Astrocyte (in vitro differentiated cells and primary cell): ENCODE data around the gene RAB38. TPM values are rescaled to one million over a fixed set of nuclear protein-coding genes. Genes with fewer than 3 reads are reported as not detected.

Experiments
- DNase-seq: peaks from one replicate; pipeline ENCODE4 v3.0.0-alpha.2; 2010; ENCODE audit warnings: low read depth
- FAIRE-seq: peaks from 2 replicates; lab custom pipeline; 2011; peaks lifted over from hg19 to GRCh38; lab: Jason Lieb, UNC
- H2AFZ ChIP-seq: 2 replicates; pipeline ENCODE4 v1.6.0; 2012; ENCODE audit warnings: low read depth, low read length, inconsistent platforms
- H3K27ac ChIP-seq: 2 replicates; pipeline ENCODE4 v1.5.1; 2011; ENCODE audit warnings: low read depth, low read length, inconsistent platforms
- H3K27me3 ChIP-seq: 2 replicates; pipeline ENCODE4 v1.6.0; 2011; ENCODE audit warnings: low read length, inconsistent platforms; ENCODE audit not compliant: insufficient read depth
- H3K36me3 ChIP-seq: 2 replicates; pipeline ENCODE4 v1.5.1; 2011; ENCODE audit warnings: low read length, inconsistent platforms; ENCODE audit not compliant: insufficient read depth
- H3K4me1 ChIP-seq: 2 replicates; pipeline ENCODE4 v1.5.1; 2011; ENCODE audit warnings: low read length, inconsistent platforms; ENCODE audit not compliant: insufficient read depth
- H3K4me2 ChIP-seq: 2 replicates; pipeline ENCODE4 v1.6.0; 2012; ENCODE audit warnings: low read length, inconsistent platforms
- H3K4me3 ChIP-seq: 2 replicates; pipeline ENCODE4 v1.5.1; 2011; ENCODE audit warnings: low read depth, mild to moderate bottlenecking, low read length, inconsistent platforms; ENCODE audit not compliant: insufficient read depth
- H3K79me2 ChIP-seq: 2 replicates; pipeline ENCODE4 v1.6.0; 2012; ENCODE audit warnings: mild to moderate bottlenecking, low read length, inconsistent platforms; ENCODE audit not compliant: insufficient read depth
- H3K9ac ChIP-seq: 2 replicates; pipeline ENCODE4 v1.6.0; 2012; ENCODE audit warnings: mild to moderate bottlenecking, low read length, inconsistent platforms
- H3K9me3 ChIP-seq: 2 replicates; pipeline ENCODE4 v1.5.1; 2012; ENCODE audit warnings: low read depth, mild to moderate bottlenecking, low read length, inconsistent platforms; ENCODE audit not compliant: insufficient read depth
- H4K20me1 ChIP-seq: 2 replicates; pipeline ENCODE4 v1.6.0; 2012; ENCODE audit warnings: low read length, inconsistent platforms; ENCODE audit not compliant: insufficient read depth
- H3K27ac Mint-ChIP-seq: one replicate; pipeline ENCODE4 v1.8.0; 2021; ENCODE audit warnings: mild to moderate bottlenecking, mixed read lengths; ENCODE audit not compliant: unreplicated experiment
- H3K27me3 Mint-ChIP-seq: one replicate; pipeline ENCODE4 v1.8.0; 2021; ENCODE audit warnings: low read depth, mixed read lengths; ENCODE audit not compliant: unreplicated experiment
- H3K36me3 Mint-ChIP-seq: one replicate; pipeline ENCODE4 v1.8.0; 2021; ENCODE audit warnings: low read depth, mixed read lengths; ENCODE audit not compliant: unreplicated experiment
- H3K4me1 Mint-ChIP-seq: one replicate; pipeline ENCODE4 v1.8.0; 2021; ENCODE audit warnings: low read depth, mixed read lengths; ENCODE audit not compliant: unreplicated experiment
- H3K4me3 Mint-ChIP-seq: one replicate; pipeline ENCODE4 v1.8.0; 2021; ENCODE audit warnings: mild to moderate bottlenecking, moderate library complexity, mixed read lengths; ENCODE audit not compliant: unreplicated experiment
- H3K9me3 Mint-ChIP-seq: one replicate; pipeline ENCODE4 v1.8.0; 2021; ENCODE audit warnings: mild to moderate bottlenecking, mixed read lengths; ENCODE audit not compliant: unreplicated experiment
- EZH2 ChIP-seq: IDR thresholded peaks from 2 replicates; pipeline ENCODE4 v1.6.1; 2012; ENCODE audit warnings: mild to moderate bottlenecking, low read length, inconsistent platforms; ENCODE audit not compliant: insufficient read depth
- total RNA-seq: library from RNA; stranded (reverse); gene quantifications from 2 replicates; pipeline ENCODE4 v1.2.1, GENCODE V29; 2021
- TF ChIP-seq, protein P1 (sequence below): IDR thresholded peaks from 2 replicates; pipeline ENCODE4 v1.5.1; 2011; ENCODE audit warnings: low read depth, mild to moderate bottlenecking, inconsistent platforms, low read length, moderate library complexity; ENCODE audit not compliant: insufficient read depth

The RAB38 gene
- total RNA-seq, 1 donor from 2014 or later, result 3.2 TPM

GRCh38 chr11:88178191-88178590 lies 2.9 kb upstream of the RAB38 start:
- Histone ChIP-seq H3K27me3 (peaks cover 2% of the 10 kb centered on the region), H3K27ac (no peak overlapping the region), H3K79me2 (no peaks in the 10 kb centered on the region), H3K9ac (no peak overlapping the region), H3K4me1 (peaks cover 14% of the 10 kb centered on the region), H3K4me2 (no peak overlapping the region), H2AFZ (no peak overlapping the region), H3K4me3 (no peak overlapping the region), H3K9me3 (no peaks in the 10 kb centered on the region), H4K20me1 (no peaks in the 10 kb centered on the region), H3K36me3 (no peaks in the 10 kb centered on the region)
- Mint-ChIP-seq H3K4me1 (peaks cover 21% of the 10 kb centered on the region), H3K36me3 (no peaks in the 10 kb centered on the region), H3K27me3 (no peaks in the 10 kb centered on the region), H3K9me3 (no peaks in the 10 kb centered on the region), H3K27ac (no peak overlapping the region), H3K4me3 (no peak overlapping the region)
- DNase-seq (peak; percentile 41), FAIRE-seq (peak; percentile 9)
- TF ChIP-seq EZH2, result no peak
- TF ChIP-seq, protein P1, sequence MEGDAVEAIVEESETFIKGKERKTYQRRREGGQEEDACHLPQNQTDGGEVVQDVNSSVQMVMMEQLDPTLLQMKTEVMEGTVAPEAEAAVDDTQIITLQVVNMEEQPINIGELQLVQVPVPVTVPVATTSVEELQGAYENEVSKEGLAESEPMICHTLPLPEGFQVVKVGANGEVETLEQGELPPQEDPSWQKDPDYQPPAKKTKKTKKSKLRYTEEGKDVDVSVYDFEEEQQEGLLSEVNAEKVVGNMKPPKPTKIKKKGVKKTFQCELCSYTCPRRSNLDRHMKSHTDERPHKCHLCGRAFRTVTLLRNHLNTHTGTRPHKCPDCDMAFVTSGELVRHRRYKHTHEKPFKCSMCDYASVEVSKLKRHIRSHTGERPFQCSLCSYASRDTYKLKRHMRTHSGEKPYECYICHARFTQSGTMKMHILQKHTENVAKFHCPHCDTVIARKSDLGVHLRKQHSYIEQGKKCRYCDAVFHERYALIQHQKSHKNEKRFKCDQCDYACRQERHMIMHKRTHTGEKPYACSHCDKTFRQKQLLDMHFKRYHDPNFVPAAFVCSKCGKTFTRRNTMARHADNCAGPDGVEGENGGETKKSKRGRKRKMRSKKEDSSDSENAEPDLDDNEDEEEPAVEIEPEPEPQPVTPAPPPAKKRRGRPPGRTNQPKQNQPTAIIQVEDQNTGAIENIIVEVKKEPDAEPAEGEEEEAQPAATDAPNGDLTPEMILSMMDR, result no peak

DNA sequence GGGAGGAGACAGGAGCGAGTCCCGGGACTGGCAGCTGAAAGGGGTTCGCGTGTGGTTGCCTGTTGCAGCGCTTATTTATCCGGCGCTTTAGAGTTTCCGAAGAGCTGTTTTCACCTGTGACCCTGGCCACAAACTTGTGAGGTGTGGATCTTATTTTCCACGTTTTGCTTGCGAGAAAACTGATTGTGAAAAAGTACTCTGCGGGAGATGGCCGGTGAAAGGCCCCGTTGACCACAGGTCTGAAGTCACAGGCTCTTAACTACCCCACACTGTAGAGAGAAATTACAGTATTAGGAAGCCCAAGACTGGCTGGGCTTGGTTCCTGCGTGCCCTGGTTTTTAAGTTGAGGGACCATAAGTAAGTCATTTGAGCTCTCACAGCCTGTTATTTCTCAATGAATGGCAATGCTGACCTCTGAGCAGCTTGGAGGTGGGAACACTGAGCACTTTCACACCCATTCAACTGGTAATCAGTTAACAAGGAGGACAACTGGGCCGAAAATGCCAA lies 379 bp upstream of the RAB38 start:
- Histone ChIP-seq H3K4me3 (peak overlapping the region; percentile 51), H3K4me2 (peak overlapping the region; percentile 98), H3K9ac (peak overlapping the region; percentile 49), H4K20me1 (no peaks in the 10 kb centered on the region), H3K9me3 (no peaks in the 10 kb centered on the region), H3K27ac (no peak overlapping the region), H3K27me3 (peaks cover 2% of the 10 kb centered on the region), H3K4me1 (peaks cover 14% of the 10 kb centered on the region), H3K79me2 (no peaks in the 10 kb centered on the region), H3K36me3 (no peaks in the 10 kb centered on the region), H2AFZ (peak overlapping the region; percentile 67)
- Mint-ChIP-seq H3K9me3 (no peaks in the 10 kb centered on the region), H3K4me1 (peaks cover 20% of the 10 kb centered on the region), H3K36me3 (no peaks in the 10 kb centered on the region), H3K27ac (no peak overlapping the region), H3K4me3 (peak overlapping the region; percentile 85), H3K27me3 (no peaks in the 10 kb centered on the region)
- TF ChIP-seq, protein P1, result no peak
- no peak for TF ChIP-seq EZH2
- no peak for FAIRE-seq
- DNase-seq, result peak; percentile 21

GRCh38 chr11:88173956-88174355 lies 1.3 kb downstream of the RAB38 start:
- DNase-seq, result no peak
- no peaks in the 10 kb centered on the region for H3K27me3 Mint-ChIP-seq
- peak overlapping the region; percentile 10 for H3K27ac Mint-ChIP-seq
- H3K4me3 Mint-ChIP-seq, result peak overlapping the region; percentile 85
- no peak overlapping the region for H2AFZ ChIP-seq
- H3K27ac ChIP-seq, result no peak overlapping the region
- TF ChIP-seq, protein P1, result no peak
- TF ChIP-seq EZH2, result no peak
- H3K4me1 ChIP-seq, result peaks cover 8% of the 10 kb centered on the region
- H3K4me1 Mint-ChIP-seq, result peaks cover 11% of the 10 kb centered on the region
- H3K4me2 ChIP-seq, result peak overlapping the region; percentile 98
- no peaks in the 10 kb centered on the region for H3K9me3 Mint-ChIP-seq
- H3K9ac ChIP-seq, result peak overlapping the region; percentile 72
- H3K27me3 ChIP-seq, result peaks cover 2% of the 10 kb centered on the region
- no peak for FAIRE-seq
- no peak overlapping the region for H3K4me3 ChIP-seq
- no peaks in the 10 kb centered on the region for H4K20me1 ChIP-seq
- H3K36me3 Mint-ChIP-seq, result no peaks in the 10 kb centered on the region
- H3K9me3 ChIP-seq, result no peaks in the 10 kb centered on the region
- H3K36me3 ChIP-seq, result no peaks in the 10 kb centered on the region
- H3K79me2 ChIP-seq, result no peaks in the 10 kb centered on the region
